CD4-positive, alpha-beta T cell treated with Interleukin-2 at 100 ng/mL for 4 hours (primary cell): ENCODE measurements around the gene SSX7.
"Not testable (repeated sequence)": the region's sequence is repeated elsewhere in the genome, so short reads cannot be mapped to it uniquely, and the experiment has no call there.

Source experiments
- DNase-seq: peaks from one replicate; pipeline ENCODE4 v3.0.0-alpha.2; 2020; ENCODE audit warnings: low spot score

The SSX7 gene

GRCh38 chrX:52654800-52655199 lies at the start of gene SSX7:
TSS of gene SSX7 (minus strand) at chrX:52654900. CDS start at chrX:52653472, 1,428 bp downstream.
- DNase-seq = not testable (repeated sequence)

- DNase-seq = not testable (repeated sequence)
These were observed 37.3 kb upstream of the SSX7 start for GRCh38 chrX:52692034-52692433.

- not testable (repeated sequence) for DNase-seq
These were observed 7.5 kb upstream of the SSX7 start for GRCh38 chrX:52662218-52662617.

GRCh38 chrX:52655475-52655874 lies 775 bp upstream of the SSX7 start:
- DNase-seq = not testable (repeated sequence)

- not testable (repeated sequence) for DNase-seq
These were observed 4.0 kb downstream of the SSX7 start for GRCh38 chrX:52650676-52651075.

GRCh38 chrX:52648956-52649355 lies 5.7 kb downstream of the SSX7 start:
- not testable (repeated sequence) for DNase-seq

GRCh38 chrX:52628483-52628882 lies 26.2 kb downstream of the SSX7 start:
- DNase-seq = not testable (repeated sequence)

- DNase-seq = not testable (repeated sequence)
These were observed 34.0 kb downstream of the SSX7 start for GRCh38 chrX:52620661-52621060.

- DNase-seq = no peak
These were observed 45.7 kb downstream of the SSX7 start for GRCh38 chrX:52608961-52609360.

- DNase-seq = not testable (repeated sequence)
These were observed 51.5 kb downstream of the SSX7 start for GRCh38 chrX:52603151-52603550.

GRCh38 chrX:52598886-52599285 lies 55.8 kb downstream of the SSX7 start:
- no peak for DNase-seq

- DNase-seq = no peak
These were observed 60.0 kb downstream of the SSX7 start for GRCh38 chrX:52594658-52595057.
